RWPE2 (cell line): ENCODE results near the gene DSG2.
A peak's percentile ranks its signal among the peaks of the same experiment; 100 is the strongest.
"Not testable (repeated sequence)": the region's sequence is repeated elsewhere in the genome, so short reads cannot be mapped to it uniquely, and the experiment has no call there.

Experiments used
- ATAC-seq: fragments of 200-7000 bp; cut with Tn5 transposase; 3 replicates; pipeline ENCODE4 v1.9.1; 2021; ENCODE audit warnings: low read depth
- DNase-seq: peaks from one replicate; pipeline ENCODE4 v3.0.0-alpha.2; 2020; ENCODE audit warnings: low spot score
- H3K27ac ChIP-seq: fragments of 450-650 bp; 2 replicates; pipeline ENCODE4 v1.5.1; 2017; ENCODE audit warnings: mild to moderate bottlenecking; ENCODE audit not compliant: poor library complexity, severe bottlenecking
- H3K27me3 ChIP-seq: fragments of 250-450 bp; sonication (Bioruptor Pico); 2 replicates; pipeline ENCODE4 v1.5.1; 2021; ENCODE audit warnings: mild to moderate bottlenecking, moderate library complexity; ENCODE audit not compliant: insufficient read depth, poor library complexity, severe bottlenecking
- H3K36me3 ChIP-seq: fragments of 250-450 bp; sonication (Bioruptor Pico); 2 replicates; pipeline ENCODE4 v1.5.1; 2020; ENCODE audit warnings: low read depth, mild to moderate bottlenecking, moderate library complexity
- H3K4me1 ChIP-seq: fragments of 250-450 bp; sonication (Bioruptor Pico); 2 replicates; pipeline ENCODE4 v1.5.1; 2021; ENCODE audit warnings: mild to moderate bottlenecking, moderate library complexity; ENCODE audit not compliant: insufficient read depth, poor library complexity, severe bottlenecking
- H3K4me3 ChIP-seq: fragments of 250-450 bp; sonication (Bioruptor Pico); 2 replicates; pipeline ENCODE4 v1.5.1; 2021; ENCODE audit warnings: mild to moderate bottlenecking, moderate library complexity; ENCODE audit not compliant: severe bottlenecking
- H3K9me3 ChIP-seq: fragments of 250-450 bp; sonication (Bioruptor Pico); 2 replicates; pipeline ENCODE4 v1.5.1; 2021; ENCODE audit warnings: mild to moderate bottlenecking, moderate library complexity; ENCODE audit not compliant: severe bottlenecking
- CTCF ChIP-seq: fragments of 450-650 bp; IDR thresholded peaks from one replicate; pipeline ENCODE4 v1.5.1; 2017; ENCODE audit warnings: mild to moderate bottlenecking, moderate library complexity; ENCODE audit not compliant: poor library complexity, severe bottlenecking

The DSG2 gene

GRCh38 chr18:31504455-31505147 is 6.6 kb downstream of the DSG2 start:
- no peak overlapping the region for H3K4me3 ChIP-seq
- H3K36me3 ChIP-seq: peaks cover 37% of the 10 kb centered on the region
- ATAC-seq: no peak; the same call in 2 of the 3 replicates
- H3K27ac ChIP-seq: peak overlapping the region; percentile 15
- H3K27me3 ChIP-seq: no peaks in the 10 kb centered on the region
- no peak for DNase-seq
- H3K9me3 ChIP-seq: no peaks in the 10 kb centered on the region
- TF ChIP-seq CTCF: no peak
- H3K4me1 ChIP-seq: peaks cover 21% of the 10 kb centered on the region

DNA sequence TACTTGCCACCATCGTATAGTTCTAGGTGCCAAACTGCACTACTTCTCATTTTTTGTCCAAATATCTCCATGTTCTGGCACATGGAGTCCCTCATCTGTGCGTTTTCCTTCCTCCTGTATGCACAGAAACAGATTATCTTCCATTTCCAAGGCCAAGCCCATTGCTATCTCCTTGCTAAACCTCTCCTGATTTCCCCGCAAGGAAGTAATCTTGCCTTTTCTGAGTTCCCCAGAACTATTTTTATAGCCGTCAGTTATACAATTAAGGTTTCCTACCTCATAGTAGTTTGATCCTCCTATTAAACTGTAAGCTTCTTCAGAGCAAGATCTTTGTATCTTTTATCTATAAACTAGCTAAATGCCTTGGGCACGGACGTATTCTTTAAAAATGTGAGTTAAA is 7.2 kb downstream of the DSG2 start:
- no peak for TF ChIP-seq CTCF
- Histone ChIP-seq H3K36me3 (peaks cover 36% of the 10 kb centered on the region), H3K27me3 (no peaks in the 10 kb centered on the region), H3K4me3 (no peak overlapping the region), H3K27ac (peak overlapping the region; percentile 15), H3K4me1 (peaks cover 21% of the 10 kb centered on the region), H3K9me3 (no peaks in the 10 kb centered on the region)
- DNase-seq (no peak), ATAC-seq (no peak)

DNA sequence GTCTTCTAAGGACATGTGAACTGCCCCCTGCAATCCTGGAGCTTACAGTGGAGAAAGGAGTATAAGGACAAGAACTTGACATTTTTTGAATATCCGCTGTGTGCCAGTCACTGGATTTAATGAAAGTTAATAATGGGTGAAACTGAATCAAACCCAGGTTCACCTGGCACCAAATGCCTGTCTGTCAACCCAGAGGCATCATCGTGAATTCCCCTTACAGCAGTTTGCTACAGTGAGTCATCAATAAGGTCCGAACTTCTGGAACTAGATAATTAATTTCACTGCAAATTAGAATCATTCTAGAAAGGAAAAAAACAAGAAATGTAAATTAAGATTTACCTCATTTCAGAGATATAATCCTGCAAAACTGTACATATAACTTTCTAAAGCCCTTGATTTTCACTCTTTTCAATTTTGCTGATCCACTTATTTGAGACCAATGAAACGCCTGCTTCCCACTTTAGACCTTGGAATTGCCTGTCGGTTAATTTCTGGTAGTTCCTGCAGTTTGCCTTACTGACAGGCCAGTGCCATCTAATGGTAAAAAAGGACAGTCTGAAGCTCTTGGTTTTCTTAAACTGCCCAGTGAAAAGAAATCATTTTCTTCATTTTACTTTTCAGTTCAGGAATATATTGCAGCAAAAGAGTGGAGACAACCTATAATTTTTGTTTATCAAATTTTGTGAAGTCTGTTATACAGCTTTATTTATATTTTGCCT is 8.2 kb downstream of the DSG2 start:
- H3K27me3 ChIP-seq: no peaks in the 10 kb centered on the region
- no peak for DNase-seq
- peaks cover 36% of the 10 kb centered on the region for H3K36me3 ChIP-seq
- peak; percentile 31; the same call in 1 of the 3 replicates for ATAC-seq
- peak overlapping the region; percentile 18 for H3K27ac ChIP-seq
- peaks cover 29% of the 10 kb centered on the region for H3K4me1 ChIP-seq
- H3K4me3 ChIP-seq: no peak overlapping the region
- TF ChIP-seq CTCF: peak; percentile 66
- no peaks in the 10 kb centered on the region for H3K9me3 ChIP-seq

DNA sequence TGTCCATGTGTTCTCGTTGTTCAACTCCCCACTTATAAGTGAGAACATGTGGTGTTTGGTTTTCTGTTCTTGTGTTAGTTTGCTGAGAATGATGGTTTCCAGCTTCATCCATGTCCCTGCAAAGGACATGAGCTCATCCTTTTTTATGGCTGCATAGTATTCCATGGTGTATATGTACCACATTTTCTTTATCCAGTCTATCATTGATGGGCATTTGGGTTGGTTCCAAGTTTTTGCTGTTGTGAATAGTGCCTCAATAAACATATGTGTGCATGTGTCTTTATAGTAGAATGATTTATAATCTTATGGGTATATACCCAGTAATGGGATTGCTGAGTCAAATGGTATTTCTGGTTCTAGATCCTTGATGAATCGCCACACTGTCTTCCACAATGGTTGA is 9.1 kb downstream of the DSG2 start:
- H3K4me1 ChIP-seq: peaks cover 39% of the 10 kb centered on the region

GRCh38 chr18:31508781-31509180 is 10.8 kb downstream of the DSG2 start:
- no peaks in the 10 kb centered on the region for H3K27me3 ChIP-seq
- TF ChIP-seq CTCF: no peak
- no peak overlapping the region for H3K4me3 ChIP-seq
- H3K27ac ChIP-seq: peak overlapping the region; percentile 93
- peaks cover 55% of the 10 kb centered on the region for H3K4me1 ChIP-seq
- peaks cover 18% of the 10 kb centered on the region for H3K36me3 ChIP-seq
- no peak for ATAC-seq
- no peak for DNase-seq
- no peaks in the 10 kb centered on the region for H3K9me3 ChIP-seq

More for the DNA sequence above, 9.1 kb downstream of the DSG2 start:
- not testable (repeated sequence) for H3K27ac ChIP-seq, H3K4me3 ChIP-seq, H3K27me3 ChIP-seq, DNase-seq, H3K9me3 ChIP-seq, ATAC-seq
- H3K36me3 ChIP-seq: peaks cover 29% of the 10 kb centered on the region
